K562 (cell line): ENCODE results near the gene LZTR1. TPM values are rescaled to one million over a fixed set of nuclear protein-coding genes. Genes with fewer than 3 reads are reported as not detected.

Source experiments
- CBX8 ChIP-seq: fragments of 200-600 bp; sonication (generic); IDR thresholded peaks from 2 replicates; pipeline ENCODE4 v1.6.1; 2012; ENCODE audit warnings: borderline replicate concordance, mixed run types, low read depth, mild to moderate bottlenecking, moderate library complexity, mixed read lengths, low read length, control low read depth, inconsistent platforms; ENCODE audit not compliant: poor library complexity, severe bottlenecking; ENCODE audit errors: extremely low read depth
- CREM ChIP-seq: IDR thresholded peaks from 2 replicates; pipeline ENCODE4 v1.6.1; 2014; ENCODE audit warnings: antibody characterized with exemption, low read depth
- FOXP1 ChIP-seq: sonication (generic); formaldehyde crosslinking; IDR thresholded peaks from 2 replicates; pipeline ENCODE4 v1.8.0; 2022; ENCODE audit warnings: mild to moderate bottlenecking, missing genetic modification reagents
- HMGXB4 ChIP-seq: sonication (generic); formaldehyde crosslinking; IDR thresholded peaks from 2 replicates; pipeline ENCODE4 v1.8.1; 2023; ENCODE audit warnings: mild to moderate bottlenecking, missing genetic modification reagents
- MAFK ChIP-seq: IDR thresholded peaks from 2 replicates; pipeline ENCODE4 v1.6.1; 2011; ENCODE audit warnings: low read length, improper control_type of control experiment
- NFIX ChIP-seq: fragments of 250-450 bp; sonication (Bioruptor Pico); IDR thresholded peaks from 2 replicates; pipeline ENCODE4 v1.4.0; 2020; ENCODE audit warnings: low read depth, mild to moderate bottlenecking, moderate library complexity
- PHF8 ChIP-seq: fragments of 200-600 bp; sonication (generic); IDR thresholded peaks from 2 replicates; pipeline ENCODE4 v1.6.1; 2012; ENCODE audit warnings: mixed run types, mild to moderate bottlenecking, inconsistent platforms, low read length, moderate library complexity, borderline replicate concordance
- POLR3A ChIP-seq: IDR thresholded peaks from 2 replicates; pipeline ENCODE4 v1.6.1; 2011; ENCODE audit warnings: borderline replicate concordance, mild to moderate bottlenecking, moderate library complexity; ENCODE audit not compliant: insufficient read length, insufficient read depth; ENCODE audit errors: extremely low read depth
- RAD51 ChIP-seq: fragments of 450-650 bp; IDR thresholded peaks from 2 replicates; pipeline ENCODE4 v1.7.1; 2016; ENCODE audit warnings: low read depth, mild to moderate bottlenecking, borderline replicate concordance
- RFX5 ChIP-seq: IDR thresholded peaks from 2 replicates; pipeline ENCODE4 v1.6.1; 2011; ENCODE audit warnings: low read depth, mild to moderate bottlenecking, improper control_type of control experiment, low read length
- SETDB1 ChIP-seq: IDR thresholded peaks from one replicate; pipeline ENCODE4 v1.6.1; 2012; ENCODE audit warnings: low read length, control low read depth, inconsistent platforms
- STAT6 ChIP-seq: sonication (generic); formaldehyde crosslinking; IDR thresholded peaks from 2 replicates; pipeline ENCODE4 v1.8.1; 2023; ENCODE audit warnings: mild to moderate bottlenecking, missing genetic modification reagents
- ZBTB49 ChIP-seq: sonication (generic); formaldehyde crosslinking; IDR thresholded peaks from 2 replicates; pipeline ENCODE4 v1.8.0; 2022; ENCODE audit warnings: missing genetic modification reagents, mild to moderate bottlenecking, borderline replicate concordance
- ZFP1 ChIP-seq: fragments of 450-650 bp; formaldehyde crosslinking; IDR thresholded peaks from 2 replicates; pipeline ENCODE4 v1.4.0; 2020; ENCODE audit warnings: mild to moderate bottlenecking, mixed read lengths
- ZNF449 ChIP-seq: fragments of 250-450 bp; sonication (Bioruptor Pico); IDR thresholded peaks from 2 replicates; pipeline ENCODE4 v1.8.0; 2022; ENCODE audit warnings: moderate library complexity, mild to moderate bottlenecking, inconsistent platforms
- ZNF512 ChIP-seq: IDR thresholded peaks from 2 replicates; pipeline ENCODE4 v1.6.1; 2016; ENCODE audit warnings: missing genetic modification characterization, missing compliant biosample characterization
- ZNF830 ChIP-seq: fragments of 250-450 bp; sonication (Bioruptor Pico); IDR thresholded peaks from 2 replicates; pipeline ENCODE4 v1.5.0; 2021; ENCODE audit warnings: mild to moderate bottlenecking
- polyA plus RNA-seq, 8 experiments: library from polyadenylated mRNA; depleted of rRNA in 4 of 8; stranded (reverse) in 5 of 8; unstranded in 3 of 8; fragments of >200 nt; fragmentation: Nextera tagmentation in 2 of 8; fragmentation: Illumina TruSeq in 1 of 8; extraction: Ambion mirVana in 2 of 8; extraction: Trizol in 1 of 8; gene quantifications; 2 replicates each; pipeline versions ENCODE4 v1.2.1 to v1.2.3, GENCODE V29; 2011 to 2014; ENCODE audit warnings: inconsistent platforms in 1 of 8, missing spikeins in 1 of 8
- total RNA-seq, 7 experiments: library from RNA; depleted of rRNA in 6 of 7; stranded (reverse); fragments of >200 nt in 6 of 7; fragmentation: Illumina TruSeq in 2 of 7; extraction: Trizol in 2 of 7; gene quantifications; 2 replicates each; pipeline versions ENCODE4 v1.2.1 to v1.2.3, GENCODE V29; 2011 to 2021; ENCODE audit warnings: low replicate concordance in 1 of 7

The LZTR1 gene
- total and polyA plus RNA-seq, 9 of the 15 experiments (the other 6 are each of a cell fraction or from before 2014, with no cell fraction given) = 2.2 to 135 (median 63.0) TPM

- TF ChIP-seq ZNF449 (no peak), PHF8 (no peak), ZBTB49 (CRISPR knock-in tag) (peak; percentile 87; the same call in 1 of the 2 replicates), CBX8 (no peak), SETDB1 (no peak), STAT6 (CRISPR knock-in tag) (0 out of 2 replicates have a peak, but pooled peaks have one; percentile 0), RFX5 (no peak), POLR3A (no peak), ZNF830 (no peak), CREM (no peak), ZNF512 (tag) (peak; percentile 52; the same call in 1 of the 2 replicates), ZFP1 (no peak), MAFK (0 out of 2 replicates have a peak, but pooled peaks have one; percentile 3), HMGXB4 (CRISPR knock-in tag) (no peak), FOXP1 (CRISPR knock-in tag) (no peak), NFIX (CRISPR knock-in tag) (no peak), RAD51 (no peak)
Measured at GRCh38 chr22:21038405-21038804, 56.3 kb downstream of the LZTR1 start (continued).
